LNCaP clone FGC (cell line): ENCODE measurements around the gene KIF12.

Experiments used
- DNase-seq: peaks from one replicate; pipeline ENCODE4 v3.0.0-alpha.2; 2011; ENCODE audit warnings: low read depth
- H3K4me3 ChIP-seq: 2 replicates; pipeline ENCODE4 v1.5.1; 2011; ENCODE audit warnings: mild to moderate bottlenecking, low read depth, low read length, control low read depth
- TF ChIP-seq, protein P1 (sequence below): IDR thresholded peaks from 2 replicates; pipeline ENCODE4 v1.5.1; 2012; ENCODE audit warnings: mild to moderate bottlenecking; ENCODE audit not compliant: control insufficient read depth, insufficient read depth; ENCODE audit errors: extremely low read depth

Gene KIF12

GRCh38 chr9:114098936-114099668 lies at the start of gene KIF12:
KIF12 (minus strand) TSS chr9:114099292; CDS start chr9:114099276, 16 bp downstream.
- peak within 1 kb of the TSS; percentile 50 for H3K4me3 ChIP-seq
- TF ChIP-seq, protein P1, sequence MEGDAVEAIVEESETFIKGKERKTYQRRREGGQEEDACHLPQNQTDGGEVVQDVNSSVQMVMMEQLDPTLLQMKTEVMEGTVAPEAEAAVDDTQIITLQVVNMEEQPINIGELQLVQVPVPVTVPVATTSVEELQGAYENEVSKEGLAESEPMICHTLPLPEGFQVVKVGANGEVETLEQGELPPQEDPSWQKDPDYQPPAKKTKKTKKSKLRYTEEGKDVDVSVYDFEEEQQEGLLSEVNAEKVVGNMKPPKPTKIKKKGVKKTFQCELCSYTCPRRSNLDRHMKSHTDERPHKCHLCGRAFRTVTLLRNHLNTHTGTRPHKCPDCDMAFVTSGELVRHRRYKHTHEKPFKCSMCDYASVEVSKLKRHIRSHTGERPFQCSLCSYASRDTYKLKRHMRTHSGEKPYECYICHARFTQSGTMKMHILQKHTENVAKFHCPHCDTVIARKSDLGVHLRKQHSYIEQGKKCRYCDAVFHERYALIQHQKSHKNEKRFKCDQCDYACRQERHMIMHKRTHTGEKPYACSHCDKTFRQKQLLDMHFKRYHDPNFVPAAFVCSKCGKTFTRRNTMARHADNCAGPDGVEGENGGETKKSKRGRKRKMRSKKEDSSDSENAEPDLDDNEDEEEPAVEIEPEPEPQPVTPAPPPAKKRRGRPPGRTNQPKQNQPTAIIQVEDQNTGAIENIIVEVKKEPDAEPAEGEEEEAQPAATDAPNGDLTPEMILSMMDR: no peak
- DNase-seq: no peak

DNA sequence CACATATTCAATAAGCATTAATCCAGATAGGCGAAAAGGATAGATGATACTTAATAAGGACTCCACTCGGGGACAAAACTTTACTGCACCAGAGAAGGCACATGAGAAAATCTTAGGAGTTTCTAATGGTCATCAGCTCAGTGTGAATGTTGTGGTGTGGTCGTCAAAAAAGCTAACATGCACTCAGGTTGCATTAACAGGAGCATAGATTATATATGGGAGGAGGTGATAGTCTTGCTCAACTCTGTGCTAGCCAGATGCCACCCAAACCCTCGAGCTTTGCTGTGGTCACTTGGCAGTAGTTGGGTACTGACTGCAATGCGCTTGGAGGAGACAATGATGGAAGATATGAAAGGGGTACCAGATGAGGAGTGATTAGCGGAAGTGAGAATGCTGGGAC lies 47.6 kb upstream of the KIF12 start:
- H3K4me3 ChIP-seq: no peak overlapping the region
- TF ChIP-seq, protein P1: no peak
- no peak for DNase-seq

- TF ChIP-seq, protein P1: no peak
- DNase-seq: no peak
- no peak overlapping the region for H3K4me3 ChIP-seq
Observed at GRCh38 chr9:114143234-114143633, 44.1 kb upstream of the KIF12 start.

DNA sequence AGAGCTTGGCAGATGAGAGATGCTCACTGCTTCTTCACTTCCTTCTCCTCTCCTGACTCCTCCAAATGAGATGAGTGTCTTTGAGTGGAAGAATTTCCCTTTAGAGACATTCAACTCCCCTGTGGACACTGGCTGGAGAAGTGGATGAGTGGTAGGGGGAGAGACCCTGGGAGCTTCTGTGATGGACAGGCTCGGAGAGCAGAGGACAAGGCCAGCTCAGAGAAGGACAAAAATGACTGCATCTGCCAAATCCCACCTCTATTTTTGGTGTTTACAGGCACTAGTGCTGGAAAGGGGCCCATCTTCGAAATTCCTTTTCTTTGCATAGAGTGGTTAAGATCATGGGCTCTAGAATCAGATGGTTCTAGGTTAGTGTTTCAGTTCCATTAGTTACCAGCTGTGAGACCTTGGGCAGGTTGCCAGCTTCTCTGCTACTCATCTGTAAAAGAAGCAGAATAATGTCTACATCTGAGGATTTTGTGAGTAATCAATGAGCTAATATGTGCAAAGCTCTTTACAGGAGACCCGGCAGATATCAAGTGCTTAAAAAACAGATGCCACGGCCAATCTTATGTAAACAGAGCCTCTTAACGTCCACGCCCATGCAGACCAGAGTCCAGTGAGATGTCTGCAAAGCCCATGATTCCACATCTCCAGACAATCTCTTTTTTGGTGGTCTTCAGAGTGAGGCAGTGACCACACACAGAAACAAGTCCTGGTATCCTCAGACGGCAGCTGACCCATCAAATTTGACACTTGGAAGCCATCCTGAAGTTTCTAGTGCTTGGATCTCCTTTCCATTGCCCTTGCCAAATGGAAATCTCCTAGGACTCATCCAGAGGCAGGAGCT lies 42.7 kb upstream of the KIF12 start:
- H3K4me3 ChIP-seq: no peak overlapping the region
- DNase-seq: no peak
- TF ChIP-seq, protein P1: no peak

GRCh38 chr9:114140850-114141249 lies 41.8 kb upstream of the KIF12 start:
- H3K4me3 ChIP-seq: no peak overlapping the region
- DNase-seq: no peak
- TF ChIP-seq, protein P1: no peak

- TF ChIP-seq, protein P1: no peak
- no peak for DNase-seq
Observed at GRCh38 chr9:114140401-114140800, 41.3 kb upstream of the KIF12 start.

More at GRCh38 chr9:114140401-114140800, 41.3 kb upstream of the KIF12 start:
- no peak overlapping the region for H3K4me3 ChIP-seq
